Measurements from ENCODE around the gene TEX29. TPM values are rescaled to one million over a fixed set of nuclear protein-coding genes. Genes with fewer than 3 reads are reported as not detected.

TEX29 gene
- total RNA-seq (under 1 TPM in 3 of 5 donors, not detected in 2; 0.36 to 0.76 (median 0.70) TPM), total RNA-seq (0.07 to 1.1 (median 0.39) reads per million in 29 experiments)
- 0.24 TPM for total RNA-seq (2013)

DNA sequence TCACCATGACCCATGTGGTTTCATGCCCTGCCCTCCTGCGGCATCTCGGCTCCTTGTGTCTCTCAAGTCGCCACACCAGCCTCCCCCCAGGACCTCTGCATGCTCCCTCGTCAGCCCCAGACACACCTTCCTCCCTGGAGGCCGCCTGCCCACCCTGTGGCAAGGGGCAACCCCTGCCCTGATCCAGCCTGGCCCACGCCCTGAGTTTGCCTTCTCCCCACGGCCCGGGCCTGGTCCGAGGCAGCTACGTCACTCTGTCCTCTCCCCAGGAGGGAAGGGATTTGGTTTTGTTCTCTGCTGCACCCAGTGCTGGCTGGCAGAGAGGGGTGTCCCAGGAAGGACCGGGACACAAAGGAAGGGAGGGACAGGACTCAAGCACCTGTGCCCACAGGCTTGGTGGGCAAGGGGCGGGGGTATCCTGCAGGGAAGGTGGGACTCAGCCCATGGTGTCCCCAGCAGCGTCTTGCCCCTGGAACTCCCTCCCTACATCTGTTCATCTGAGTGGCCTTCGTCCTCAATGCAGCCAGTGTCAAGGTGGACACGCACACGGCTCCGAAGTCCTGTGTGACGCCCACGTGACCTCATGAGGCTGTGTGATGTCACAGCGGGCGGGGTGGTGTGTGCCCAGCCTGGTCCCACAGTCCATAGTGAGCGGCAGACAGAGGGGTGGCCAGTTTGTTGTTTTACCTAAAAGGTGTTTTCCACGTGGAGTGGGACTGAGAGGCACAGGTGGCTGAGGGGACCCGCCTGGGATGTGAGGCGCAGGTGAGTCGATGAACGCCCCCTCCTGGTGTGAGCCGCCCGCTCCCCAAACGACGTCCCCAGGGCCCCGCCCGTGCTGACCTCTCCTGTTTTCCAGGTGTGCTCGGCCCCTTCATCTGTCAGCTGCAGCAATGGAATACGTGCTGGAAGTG lies at the start of gene TEX29:
TEX29 (plus strand) TSS at position 645 of the 914 bp plus-strand sequence; CDS start at position 894, 249 bp downstream.
- Histone ChIP-seq H3K27ac (ENCODE audit: low read length) (no peak within 1 kb of the TSS), H3K4me3 (ENCODE audit: control insufficient read depth in 1 of 2, extremely low read depth in 1 of 2, low read length in 1 of 2) (no peak within 1 kb of the TSS), H3K9me3 (no peaks in the 10 kb centered on the region), H3K4me1 (ENCODE audit: control insufficient read depth in 1 of 2, extremely low read depth in 1 of 2, insufficient read depth in 2 of 2, low read length in 2 of 2) (peaks cover 0 to 4% of the 10 kb centered on the region in 2 experiments), H3K36me3 (ENCODE audit: control insufficient read depth in 2 of 2, extremely low read depth in 1 of 2, insufficient read depth in 1 of 2, low read length in 1 of 2) (peaks cover 0 to 6% of the 10 kb centered on the region in 2 donors), H3K27me3 (replicated peaks in 1 of 2; ENCODE audit: control insufficient read depth in 2 of 2, extremely low read depth in 1 of 2, insufficient read depth in 2 of 2, low read length in 1 of 2) (no peaks in the 10 kb centered on the region)
- no peak for DNase-seq
- Mint-ChIP-seq H3K27me3 (no peaks in the 10 kb centered on the region), H3K4me1 (peaks cover 0 to 5% (median 2%) of the 10 kb centered on the region in 3 donors), H3K4me3 (no peak within 1 kb of the TSS), H3K9me3 (no peaks in the 10 kb centered on the region), H3K27ac (no peak within 1 kb of the TSS), H3K36me3 (peaks cover 18% of the 10 kb centered on the region)
- ChIA-PET CTCF (no interaction called here), POLR2A (no interaction called here)
- 84% methylated on average over 27 of the region's 35 CpGs for WGBS (ENCODE audit: insufficient coverage)
- ATAC-seq (replicated peaks in 1 of 4) = no peak

DNA sequence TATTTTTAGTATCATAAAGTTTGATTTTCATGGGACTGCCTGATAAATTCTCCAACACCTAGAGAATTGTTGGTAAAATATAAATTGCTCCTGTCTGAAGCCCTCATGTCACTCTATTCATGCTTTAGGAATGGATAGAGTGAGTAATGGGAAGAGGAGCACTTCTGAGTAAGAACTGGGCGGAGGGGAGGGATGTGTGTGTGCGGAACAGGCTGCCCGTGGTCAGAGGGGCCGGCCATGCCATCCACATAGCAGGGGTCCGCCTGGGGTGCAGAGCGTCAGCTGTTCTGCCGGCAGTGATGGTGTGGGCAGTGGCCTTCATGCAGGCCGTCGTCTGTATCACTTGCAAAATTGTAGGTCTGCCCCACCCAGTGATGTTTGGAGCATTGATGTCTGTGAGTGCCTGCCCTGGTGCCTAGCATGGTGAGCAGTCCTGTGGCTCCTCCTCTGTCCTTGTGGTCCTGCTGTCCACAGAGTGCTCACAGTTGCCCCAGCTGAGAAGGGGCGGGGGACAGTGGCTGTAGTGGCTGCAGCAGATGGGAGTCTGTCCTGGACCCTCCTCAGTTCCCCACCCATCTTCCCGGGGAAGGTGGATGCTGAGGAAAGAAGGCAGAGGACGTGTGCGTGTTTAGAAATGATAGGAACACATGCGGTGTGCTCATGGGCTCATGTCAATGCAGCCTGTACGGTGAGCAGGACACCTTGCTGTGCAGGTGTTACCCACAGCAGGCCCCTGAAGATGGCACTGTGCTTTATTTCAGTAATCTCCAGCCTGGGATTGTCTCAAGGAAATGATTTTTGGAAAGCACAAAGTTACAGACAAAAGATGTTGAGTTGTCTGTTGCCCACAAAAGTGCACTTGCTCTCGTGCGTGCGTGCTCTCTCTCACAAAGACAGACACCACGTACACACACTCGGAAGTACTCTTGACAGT lies 49.4 kb upstream of the TEX29 start:
- Mint-ChIP-seq H3K27ac (no peak overlapping the region), H3K4me3 (no peak overlapping the region), H3K27me3 (no peaks in the 10 kb centered on the region), H3K36me3 (peaks cover 68% of the 10 kb centered on the region), H3K9me3 (no peaks in the 10 kb centered on the region), H3K4me1 (peaks cover 0 to 6% (median 5%) of the 10 kb centered on the region in 3 donors)
- POLR2A ChIA-PET = no interaction called here
- Histone ChIP-seq H3K27ac (ENCODE audit: low read length) (no peak overlapping the region), H3K9me3 (no peaks in the 10 kb centered on the region), H3K27me3 (replicated peaks in 1 of 2; ENCODE audit: control insufficient read depth in 2 of 2, extremely low read depth in 1 of 2, insufficient read depth in 2 of 2, low read length in 1 of 2) (no peaks in the 10 kb centered on the region), H3K4me3 (ENCODE audit: control insufficient read depth in 1 of 2, extremely low read depth in 1 of 2, low read length in 1 of 2) (no peak overlapping the region), H3K36me3 (ENCODE audit: control insufficient read depth in 2 of 2, extremely low read depth in 1 of 2, insufficient read depth in 1 of 2, low read length in 1 of 2) (peaks cover 14 to 64% of the 10 kb centered on the region in 2 donors), H3K4me1 (ENCODE audit: control insufficient read depth in 1 of 2, extremely low read depth in 1 of 2, insufficient read depth in 2 of 2, low read length in 2 of 2) (no peaks in the 10 kb centered on the region)
- no peak for DNase-seq
- ATAC-seq (replicated peaks in 1 of 4) = no peak
- CTCF ChIA-PET = no interaction called here
- 93% methylated on average over 13 of the region's 20 CpGs for WGBS (ENCODE audit: insufficient coverage)

DNA sequence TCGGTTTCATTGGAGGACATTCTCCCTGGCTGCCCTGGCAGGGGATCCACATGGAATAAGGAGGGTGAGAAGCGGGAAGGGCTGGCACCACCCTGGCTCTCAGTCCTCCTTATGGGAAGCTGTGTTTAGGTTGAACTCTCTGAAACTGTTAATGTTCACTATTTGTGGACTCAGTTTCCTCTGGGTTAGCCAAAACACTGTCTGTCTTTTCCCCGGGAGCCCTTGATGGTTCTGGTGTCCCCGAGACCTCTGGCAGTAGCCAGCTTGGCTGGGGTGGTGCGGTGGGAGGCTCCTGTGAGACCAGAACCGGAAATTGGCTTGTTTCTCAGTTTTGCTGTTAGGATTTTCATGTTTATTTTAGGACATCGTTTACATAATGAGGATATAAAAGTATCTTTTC lies 48.3 kb upstream of the TEX29 start:
- no peaks in the 10 kb centered on the region for H3K27me3 Mint-ChIP-seq
- no peak overlapping the region for H3K4me3 ChIP-seq (ENCODE audit: control insufficient read depth in 1 of 2, extremely low read depth in 1 of 2, low read length in 1 of 2)
- H3K9me3 ChIP-seq = no peaks in the 10 kb centered on the region
- ChIA-PET CTCF (no interaction called here), POLR2A (no interaction called here)
- H3K4me1 Mint-ChIP-seq = peaks cover 0 to 5% (median 0%) of the 10 kb centered on the region in 3 donors
- no peak overlapping the region for H3K27ac ChIP-seq (ENCODE audit: low read length)
- H3K27me3 ChIP-seq (replicated peaks in 1 of 2; ENCODE audit: control insufficient read depth in 2 of 2, extremely low read depth in 1 of 2, insufficient read depth in 2 of 2, low read length in 1 of 2) = no peaks in the 10 kb centered on the region
- H3K4me1 ChIP-seq (ENCODE audit: control insufficient read depth in 1 of 2, extremely low read depth in 1 of 2, insufficient read depth in 2 of 2, low read length in 2 of 2) = no peaks in the 10 kb centered on the region
- no peak for ATAC-seq (replicated peaks in 1 of 4)
- H3K4me3 Mint-ChIP-seq = no peak overlapping the region
- H3K36me3 ChIP-seq (ENCODE audit: control insufficient read depth in 2 of 2, extremely low read depth in 1 of 2, insufficient read depth in 1 of 2, low read length in 1 of 2) = peaks cover 14 to 69% of the 10 kb centered on the region in 2 donors
- WGBS (ENCODE audit: insufficient coverage) = 98% methylated on average over 6 of the region's 7 CpGs
- peaks cover 69% of the 10 kb centered on the region for H3K36me3 Mint-ChIP-seq
- H3K27ac Mint-ChIP-seq = no peak overlapping the region
- H3K9me3 Mint-ChIP-seq = no peaks in the 10 kb centered on the region
- no peak for DNase-seq

DNA sequence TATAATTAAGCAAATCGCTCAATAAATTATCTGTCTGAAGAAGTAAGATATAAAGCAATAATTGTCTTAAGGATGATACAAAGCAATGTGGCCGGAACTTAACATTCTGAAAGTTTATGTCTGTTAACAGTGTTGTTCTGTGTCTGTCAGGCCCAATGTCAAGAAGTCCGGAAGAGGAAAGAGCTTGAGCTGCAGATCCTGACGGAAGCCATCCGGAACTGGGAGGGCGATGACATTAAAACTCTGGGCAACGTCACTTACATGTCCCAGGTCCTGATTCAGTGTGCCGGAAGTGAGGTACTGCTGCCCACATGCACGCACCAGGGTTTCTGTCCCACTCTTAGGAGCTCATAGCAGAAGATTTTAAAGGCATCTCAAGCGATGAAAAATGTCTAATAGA lies 45.1 kb upstream of the TEX29 start:
- H3K4me3 ChIP-seq (ENCODE audit: control insufficient read depth in 1 of 2, extremely low read depth in 1 of 2, low read length in 1 of 2) = no peak overlapping the region
- Mint-ChIP-seq H3K27me3 (no peaks in the 10 kb centered on the region), H3K27ac (no peak overlapping the region), H3K36me3 (peaks cover 73% of the 10 kb centered on the region), H3K4me3 (no peak overlapping the region), H3K4me1 (peaks cover 0 to 1% (median 0%) of the 10 kb centered on the region in 3 donors), H3K9me3 (no peaks in the 10 kb centered on the region)
- H3K27ac ChIP-seq (ENCODE audit: low read length) = no peak overlapping the region
- ATAC-seq (replicated peaks in 1 of 4) (no peak), DNase-seq (no peak)
- 95% methylated on average over 7 of the region's 10 CpGs for WGBS (ENCODE audit: insufficient coverage)
- H3K4me1 ChIP-seq (ENCODE audit: control insufficient read depth in 1 of 2, extremely low read depth in 1 of 2, insufficient read depth in 2 of 2, low read length in 2 of 2) = no peaks in the 10 kb centered on the region
- POLR2A ChIA-PET = no interaction called here
- peaks cover 6 to 72% of the 10 kb centered on the region in 2 donors for H3K36me3 ChIP-seq (ENCODE audit: control insufficient read depth in 2 of 2, extremely low read depth in 1 of 2, insufficient read depth in 1 of 2, low read length in 1 of 2)
- CTCF ChIA-PET = no interaction called here
- H3K27me3 ChIP-seq (replicated peaks in 1 of 2; ENCODE audit: control insufficient read depth in 2 of 2, extremely low read depth in 1 of 2, insufficient read depth in 2 of 2, low read length in 1 of 2) = no peaks in the 10 kb centered on the region
- no peaks in the 10 kb centered on the region for H3K9me3 ChIP-seq

DNA sequence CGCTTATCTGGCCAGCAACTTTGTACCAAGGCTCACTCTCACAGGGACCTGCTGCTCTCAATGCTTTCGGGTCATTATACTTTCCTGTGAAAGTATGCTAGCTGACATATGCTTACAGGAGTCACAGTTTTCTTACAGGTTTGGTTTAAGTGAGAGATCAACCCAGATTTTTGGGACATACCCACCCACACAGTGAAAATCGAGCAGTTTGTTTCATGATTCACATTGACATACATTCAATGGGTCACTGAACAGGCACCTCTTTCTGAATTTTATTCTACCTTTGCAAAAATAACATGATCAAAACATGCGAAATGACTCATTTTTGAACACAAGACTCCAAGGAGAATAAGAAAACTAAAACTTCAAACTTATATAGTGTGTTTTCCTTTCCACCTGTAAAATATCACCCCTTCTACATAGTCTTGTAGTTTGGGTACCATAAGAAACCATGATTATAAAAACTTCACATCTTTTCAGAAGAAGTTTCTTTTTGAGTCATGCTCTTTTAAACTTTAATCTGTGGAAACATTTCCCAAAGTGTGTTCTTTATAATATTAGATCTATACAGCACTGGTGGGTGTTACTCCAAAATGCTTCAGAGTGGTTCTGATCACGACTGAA lies 44.3 kb upstream of the TEX29 start:
- ChIA-PET POLR2A (no interaction called here), CTCF (no interaction called here)
- H3K36me3 Mint-ChIP-seq = peaks cover 74% of the 10 kb centered on the region
- WGBS (ENCODE audit: insufficient coverage) = 29% methylated on average over 1 of the region's 5 CpGs
- no peaks in the 10 kb centered on the region for H3K9me3 Mint-ChIP-seq
- no peak overlapping the region for H3K4me3 Mint-ChIP-seq
- Histone ChIP-seq H3K27ac (ENCODE audit: low read length) (no peak overlapping the region), H3K4me3 (ENCODE audit: control insufficient read depth in 1 of 2, extremely low read depth in 1 of 2, low read length in 1 of 2) (no peak overlapping the region), H3K9me3 (no peaks in the 10 kb centered on the region), H3K27me3 (replicated peaks in 1 of 2; ENCODE audit: control insufficient read depth in 2 of 2, extremely low read depth in 1 of 2, insufficient read depth in 2 of 2, low read length in 1 of 2) (no peaks in the 10 kb centered on the region), H3K36me3 (ENCODE audit: control insufficient read depth in 2 of 2, extremely low read depth in 1 of 2, insufficient read depth in 1 of 2, low read length in 1 of 2) (peaks cover 6 to 72% of the 10 kb centered on the region in 2 donors), H3K4me1 (ENCODE audit: control insufficient read depth in 1 of 2, extremely low read depth in 1 of 2, insufficient read depth in 2 of 2, low read length in 2 of 2) (no peaks in the 10 kb centered on the region)
- DNase-seq (no peak), ATAC-seq (replicated peaks in 1 of 4) (no peak)
- no peak overlapping the region for H3K27ac Mint-ChIP-seq
- H3K4me1 Mint-ChIP-seq = no peaks in the 10 kb centered on the region
- H3K27me3 Mint-ChIP-seq = no peaks in the 10 kb centered on the region

DNA sequence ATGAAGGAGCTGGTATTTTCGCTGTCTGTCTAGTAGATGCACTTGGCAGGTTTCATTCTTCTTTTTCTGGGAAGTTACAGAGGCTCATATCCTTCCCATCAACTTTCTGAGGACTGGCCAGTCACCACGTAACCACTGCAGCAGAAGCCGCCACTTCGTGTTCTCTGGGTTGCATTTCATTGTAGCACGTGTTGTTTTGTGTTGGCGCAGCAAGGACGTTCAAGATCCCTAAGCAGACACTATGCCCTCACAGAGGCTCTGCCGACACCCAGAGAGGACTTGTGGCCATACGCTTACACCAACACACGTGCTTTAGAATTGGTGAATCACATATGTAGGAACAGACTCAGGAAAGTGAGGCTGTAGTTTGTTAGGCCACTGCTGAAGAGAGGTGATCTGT lies 42.2 kb upstream of the TEX29 start:
- Mint-ChIP-seq H3K27me3 (no peaks in the 10 kb centered on the region), H3K9me3 (no peaks in the 10 kb centered on the region), H3K27ac (no peak overlapping the region), H3K4me1 (no peaks in the 10 kb centered on the region), H3K36me3 (peaks cover 73% of the 10 kb centered on the region), H3K4me3 (no peak overlapping the region)
- Histone ChIP-seq H3K27me3 (replicated peaks in 1 of 2; ENCODE audit: control insufficient read depth in 2 of 2, extremely low read depth in 1 of 2, insufficient read depth in 2 of 2, low read length in 1 of 2) (no peaks in the 10 kb centered on the region), H3K4me3 (ENCODE audit: control insufficient read depth in 1 of 2, extremely low read depth in 1 of 2, low read length in 1 of 2) (no peak overlapping the region), H3K9me3 (no peaks in the 10 kb centered on the region), H3K4me1 (ENCODE audit: control insufficient read depth in 1 of 2, extremely low read depth in 1 of 2, insufficient read depth in 2 of 2, low read length in 2 of 2) (no peaks in the 10 kb centered on the region), H3K36me3 (ENCODE audit: control insufficient read depth in 2 of 2, extremely low read depth in 1 of 2, insufficient read depth in 1 of 2, low read length in 1 of 2) (peaks cover 3 to 84% of the 10 kb centered on the region in 2 donors), H3K27ac (ENCODE audit: low read length) (no peak overlapping the region)
- ATAC-seq (replicated peaks in 1 of 4) = no peak
- ChIA-PET CTCF (no interaction called here), POLR2A (no interaction called here)
- 93% methylated on average over 5 of the region's 10 CpGs for WGBS (ENCODE audit: insufficient coverage)
- DNase-seq = no peak

Data from T-cell (primary cell).